Measurements from ENCODE around the gene DHX16.

The DHX16 gene

DNA sequence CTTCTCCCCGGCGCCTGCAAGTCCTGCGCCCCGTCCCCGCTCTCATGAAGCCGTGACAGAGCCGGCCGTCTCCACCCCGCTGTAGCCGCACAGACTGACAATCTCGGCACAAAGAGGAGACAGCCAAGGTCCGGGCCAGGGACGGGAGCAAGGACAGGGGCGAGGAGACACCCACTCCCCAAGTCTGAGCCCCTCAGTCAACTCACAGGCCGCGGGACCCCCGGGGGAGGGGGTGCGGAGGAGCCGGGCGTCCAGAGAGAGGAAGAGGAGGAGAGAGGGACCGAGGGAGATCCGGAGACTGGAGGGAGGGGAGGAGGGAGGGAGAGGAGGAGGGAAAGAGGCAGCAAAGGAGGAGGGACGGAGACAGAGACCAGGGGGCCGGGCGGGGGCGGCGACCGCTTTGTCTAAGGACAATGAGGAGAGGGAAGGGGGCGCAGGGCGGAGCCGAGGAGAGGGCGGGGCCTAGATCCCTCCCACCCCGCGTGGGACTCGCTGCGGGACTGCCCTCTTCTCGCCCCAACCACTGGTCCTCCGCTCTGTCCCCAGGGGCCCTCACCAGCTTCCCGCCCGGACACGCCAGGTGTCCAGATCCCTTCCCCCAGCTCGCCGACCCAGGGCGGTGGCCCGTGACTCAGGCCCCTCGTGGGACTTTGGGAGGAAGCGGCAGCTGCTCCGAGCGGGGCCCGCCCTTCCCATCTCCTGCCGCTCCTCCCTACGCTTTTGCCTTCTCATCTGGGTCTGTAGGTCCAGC is 14.3 kb upstream of the DHX16 start:
- peaks cover 44% of the 10 kb centered on the region for H3K4me1 Mint-ChIP-seq (ENCODE audit: low read depth)
- H3K27me3 Mint-ChIP-seq = no peaks in the 10 kb centered on the region
- peak overlapping the region; percentile 99 for H3K27ac Mint-ChIP-seq
- H3K9me3 Mint-ChIP-seq = no peaks in the 10 kb centered on the region
- peak overlapping the region; percentile 94 for H3K4me3 Mint-ChIP-seq
- H3K36me3 Mint-ChIP-seq (ENCODE audit: low read depth) = peaks cover 63% of the 10 kb centered on the region
- peak; percentile 89 for DNase-seq

DNA sequence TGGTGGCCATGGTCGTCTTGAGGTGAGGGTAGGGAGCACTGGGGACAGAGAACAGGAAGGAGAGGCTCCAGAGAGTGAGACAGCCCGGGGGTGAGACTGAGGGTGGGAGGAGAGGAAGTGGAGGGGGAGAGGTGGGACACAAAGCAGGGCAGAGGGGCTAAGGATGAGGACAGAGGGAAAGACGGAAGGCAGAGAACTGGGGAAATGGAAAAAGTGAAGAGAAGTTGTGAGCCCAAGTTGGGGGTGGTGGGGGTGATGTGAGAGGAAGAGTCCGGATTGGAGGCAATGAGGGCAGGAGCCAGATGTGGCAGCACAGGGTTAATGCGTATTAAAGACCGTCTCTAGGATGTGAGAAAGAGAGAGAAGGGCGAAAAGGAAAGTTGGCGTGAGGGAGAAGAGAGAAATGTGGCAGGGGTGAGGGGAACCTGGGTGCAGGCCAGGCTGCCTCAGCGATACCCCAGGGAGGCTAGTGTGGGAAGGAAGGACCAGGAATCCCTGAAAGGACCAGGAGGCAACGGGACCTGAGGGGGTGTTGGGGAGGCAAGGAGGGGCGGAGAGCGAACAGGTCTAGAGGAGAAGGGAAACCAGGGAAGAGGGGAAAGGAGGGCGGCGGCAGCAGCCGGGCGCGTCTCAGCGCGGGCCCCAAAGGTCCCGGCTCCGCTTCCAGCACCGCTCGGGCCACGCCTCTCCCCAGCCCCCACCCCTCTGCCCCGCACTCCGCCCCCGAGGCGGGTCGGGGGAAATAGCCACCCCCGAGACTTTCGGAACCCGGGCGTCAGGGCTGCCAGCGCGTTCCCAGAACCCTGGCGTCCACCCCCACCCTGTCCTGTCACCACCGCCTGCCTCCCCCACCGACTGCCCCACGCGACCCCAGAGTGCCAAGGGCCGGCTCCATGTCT is 13.5 kb upstream of the DHX16 start, which contains the start of gene PPP1R18:
Gene PPP1R18, minus strand, starts transcription at position 637 of the 899 bp plus-strand sequence. Its CDS starts 627 bp downstream, at position 10.
- DNase-seq = peak; percentile 89
- Mint-ChIP-seq H3K36me3 (ENCODE audit: low read depth) (peaks cover 71% of the 10 kb centered on the region), H3K4me1 (ENCODE audit: low read depth) (peaks cover 39% of the 10 kb centered on the region)

GRCh38 chr6:30685157-30686008 is 12.6 kb upstream of the DHX16 start:
- Mint-ChIP-seq H3K27ac (peak overlapping the region; percentile 99), H3K27me3 (no peaks in the 10 kb centered on the region), H3K9me3 (no peaks in the 10 kb centered on the region), H3K4me3 (peak overlapping the region; percentile 94), H3K4me1 (ENCODE audit: low read depth) (peaks cover 38% of the 10 kb centered on the region), H3K36me3 (ENCODE audit: low read depth) (peaks cover 77% of the 10 kb centered on the region)
- DNase-seq = peak; percentile 63

More for the DNA sequence above, 13.5 kb upstream of the DHX16 start, which contains the start of gene PPP1R18:
- H3K27ac Mint-ChIP-seq = peak within 1 kb of the TSS; percentile 99
- peak within 1 kb of the TSS; percentile 94 for H3K4me3 Mint-ChIP-seq
- H3K9me3 Mint-ChIP-seq = no peaks in the 10 kb centered on the region
- no peaks in the 10 kb centered on the region for H3K27me3 Mint-ChIP-seq

- Mint-ChIP-seq H3K4me3 (peak overlapping the region; percentile 94), H3K4me1 (ENCODE audit: low read depth) (peaks cover 38% of the 10 kb centered on the region), H3K36me3 (ENCODE audit: low read depth) (peaks cover 83% of the 10 kb centered on the region), H3K27ac (peak overlapping the region; percentile 99), H3K27me3 (no peaks in the 10 kb centered on the region), H3K9me3 (no peaks in the 10 kb centered on the region)
- peak; percentile 68 for DNase-seq
Observed at GRCh38 chr6:30684386-30685156, 11.8 kb upstream of the DHX16 start.

- Mint-ChIP-seq H3K36me3 (ENCODE audit: low read depth) (peaks cover 89% of the 10 kb centered on the region), H3K4me1 (ENCODE audit: low read depth) (peaks cover 38% of the 10 kb centered on the region), H3K27me3 (no peaks in the 10 kb centered on the region), H3K4me3 (peak overlapping the region; percentile 94), H3K9me3 (no peaks in the 10 kb centered on the region), H3K27ac (peak overlapping the region; percentile 99)
- DNase-seq = no peak
Observed at GRCh38 chr6:30683980-30684338, 11.2 kb upstream of the DHX16 start.

GRCh38 chr6:30683183-30683979 is 10.6 kb upstream of the DHX16 start:
- peak overlapping the region; percentile 99 for H3K27ac Mint-ChIP-seq
- H3K4me3 Mint-ChIP-seq = peak overlapping the region; percentile 94
- H3K4me1 Mint-ChIP-seq (ENCODE audit: low read depth) = peaks cover 37% of the 10 kb centered on the region
- H3K27me3 Mint-ChIP-seq = no peaks in the 10 kb centered on the region
- peaks cover 93% of the 10 kb centered on the region for H3K36me3 Mint-ChIP-seq (ENCODE audit: low read depth)
- no peaks in the 10 kb centered on the region for H3K9me3 Mint-ChIP-seq
- no peak for DNase-seq

DNA sequence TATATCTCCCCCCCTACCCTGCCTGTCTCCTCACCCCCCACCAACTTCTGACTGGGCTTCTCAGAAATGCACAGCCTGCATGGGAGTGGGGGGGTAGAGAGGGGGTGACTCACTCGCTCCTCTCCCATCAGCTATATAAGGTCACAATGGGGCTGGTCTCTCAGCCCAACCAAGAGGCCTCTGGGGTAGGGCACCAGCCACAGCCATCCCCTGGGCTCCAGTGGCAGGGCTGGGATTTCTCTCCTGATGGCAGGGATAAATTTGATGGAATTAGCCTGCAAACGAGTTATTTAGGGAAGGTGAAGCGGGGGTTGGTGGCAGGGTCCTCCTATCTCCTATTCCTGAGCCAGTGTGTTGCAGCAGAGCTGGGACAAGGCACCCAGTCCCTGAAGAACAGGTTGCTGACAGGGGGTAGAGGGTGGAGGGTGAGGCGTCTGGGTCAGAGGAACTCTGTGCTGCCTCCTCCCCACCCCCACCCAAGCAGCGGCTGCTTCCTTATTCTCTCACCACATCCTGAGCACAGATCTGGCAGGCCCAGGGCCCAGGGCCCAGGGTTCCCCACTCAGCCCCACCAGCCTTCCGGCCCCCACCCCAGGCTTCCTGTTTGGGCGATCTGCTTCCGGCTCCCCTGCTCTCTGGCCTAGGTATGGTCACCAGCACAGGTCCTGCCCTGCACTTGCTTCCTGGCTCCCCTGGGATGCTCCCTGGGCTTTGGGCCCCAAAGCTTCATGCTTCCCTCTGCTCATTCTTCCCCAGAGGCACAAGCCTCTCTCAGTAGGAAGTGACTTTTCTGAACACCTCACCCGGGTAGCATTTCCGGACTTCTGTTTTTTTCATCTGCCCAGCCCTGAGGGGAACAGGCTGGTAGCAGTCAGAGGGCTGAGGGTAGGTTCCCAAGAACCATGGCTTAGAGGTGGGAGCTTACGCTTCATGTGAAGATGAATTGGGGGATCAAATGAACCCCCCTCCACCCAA is 9.6 kb upstream of the DHX16 start:
- Mint-ChIP-seq H3K9me3 (no peaks in the 10 kb centered on the region), H3K27me3 (no peaks in the 10 kb centered on the region), H3K4me1 (ENCODE audit: low read depth) (peaks cover 28% of the 10 kb centered on the region), H3K4me3 (peak overlapping the region; percentile 94), H3K36me3 (ENCODE audit: low read depth) (peaks cover 91% of the 10 kb centered on the region), H3K27ac (peak overlapping the region; percentile 99)
- peak; percentile 86 for DNase-seq

GRCh38 chr6:30681766-30682142 is 8.9 kb upstream of the DHX16 start:
- DNase-seq = peak; percentile 50
- peaks cover 28% of the 10 kb centered on the region for H3K4me1 Mint-ChIP-seq (ENCODE audit: low read depth)
- H3K9me3 Mint-ChIP-seq = no peaks in the 10 kb centered on the region
- H3K27me3 Mint-ChIP-seq = no peaks in the 10 kb centered on the region
- H3K36me3 Mint-ChIP-seq (ENCODE audit: low read depth) = peaks cover 96% of the 10 kb centered on the region
- H3K4me3 Mint-ChIP-seq = peak overlapping the region; percentile 94
- peak overlapping the region; percentile 99 for H3K27ac Mint-ChIP-seq

- Mint-ChIP-seq H3K27ac (peak overlapping the region; percentile 99), H3K27me3 (no peaks in the 10 kb centered on the region), H3K4me1 (ENCODE audit: low read depth) (peaks cover 31% of the 10 kb centered on the region), H3K36me3 (ENCODE audit: low read depth) (peaks cover 91% of the 10 kb centered on the region), H3K9me3 (no peaks in the 10 kb centered on the region), H3K4me3 (peak overlapping the region; percentile 94)
- peak; percentile 38 for DNase-seq
Observed at GRCh38 chr6:30679765-30680535, 7.1 kb upstream of the DHX16 start.

GRCh38 chr6:30678964-30679726 is 6.3 kb upstream of the DHX16 start:
- Mint-ChIP-seq H3K27ac (peak overlapping the region; percentile 99), H3K4me3 (peak overlapping the region; percentile 94), H3K4me1 (ENCODE audit: low read depth) (peaks cover 33% of the 10 kb centered on the region), H3K36me3 (ENCODE audit: low read depth) (peaks cover 84% of the 10 kb centered on the region), H3K27me3 (no peaks in the 10 kb centered on the region), H3K9me3 (no peaks in the 10 kb centered on the region)
- peak; percentile 95 for DNase-seq

- H3K9me3 Mint-ChIP-seq = no peaks in the 10 kb centered on the region
- no peak overlapping the region for H3K4me3 Mint-ChIP-seq
- peak overlapping the region; percentile 54 for H3K27ac Mint-ChIP-seq
- H3K36me3 Mint-ChIP-seq (ENCODE audit: low read depth) = peaks cover 66% of the 10 kb centered on the region
- H3K4me1 Mint-ChIP-seq (ENCODE audit: low read depth) = peaks cover 38% of the 10 kb centered on the region
- DNase-seq = no peak
- H3K27me3 Mint-ChIP-seq = no peaks in the 10 kb centered on the region
Observed at GRCh38 chr6:30676660-30677285, 4.0 kb upstream of the DHX16 start.

All from activated T-cell treated with anti-CD3 and anti-CD28 coated beads, Interleukin-2, amount 50 U/mL, for 24 hours (primary cell).